Endothelial cell of umbilical vein (primary cell): ENCODE data around the gene MTMR3. TPM values are rescaled to one million over a fixed set of nuclear protein-coding genes. Genes with fewer than 3 reads are reported as not detected.

ENCODE experiments used
- BruUV-seq: library from RNA; stranded (reverse); fragments of 400-500 nt; replicated peaks from 2 replicates; lab custom pipeline; 2021; lab: Mats Ljungman, UMichigan
- CTCF ChIA-PET: fragments of 300-600, 350-600 bp; sonication (Branson Sonifier 250); formaldehyde crosslinking; loops from one replicate; lab custom pipeline; 2021; ENCODE audit warnings: antibody characterized with exemption, inconsistent platforms; lab: Charles Lee
- POLR2A ChIA-PET: fragments of 300-600, 350-600 bp; sonication (Branson Sonifier 250); formaldehyde crosslinking; loops from one replicate; lab custom pipeline; 2021; ENCODE audit warnings: antibody characterized with exemption, inconsistent platforms; lab: Charles Lee
- DNase-seq: peaks from one replicate; pipeline ENCODE4 v3.0.0-alpha.2; 2011; ENCODE audit warnings: low read depth, low spot score
- FAIRE-seq: peaks from 2 replicates; lab custom pipeline; 2011; peaks lifted over from hg19 to GRCh38; lab: Jason Lieb, UNC
- H2AFZ ChIP-seq: 2 replicates; pipeline ENCODE4 v1.6.0; 2012; ENCODE audit warnings: low read depth, low read length, control low read depth, inconsistent platforms
- H3K27ac ChIP-seq: 2 replicates; pipeline ENCODE4 v1.5.1; 2011; ENCODE audit warnings: low read depth, mild to moderate bottlenecking, control low read depth, low read length, moderate library complexity; ENCODE audit not compliant: insufficient read depth
- H3K27me3 ChIP-seq, 2 experiments: 2 replicates each; pipeline versions ENCODE4 v1.6.0 to v1.6.1; 2011; ENCODE audit warnings: low read length in 2 of 2, mixed read lengths in 1 of 2; ENCODE audit not compliant: control insufficient read depth in 2 of 2, insufficient read depth in 2 of 2
- H3K36me3 ChIP-seq, 2 experiments: 2 replicates in 1 of 2; 3 replicates in 1 of 2; pipeline ENCODE4 v1.5.1; 2011; ENCODE audit warnings: low read length in 2 of 2, mild to moderate bottlenecking in 1 of 2, moderate library complexity in 1 of 2; ENCODE audit not compliant: control insufficient read depth in 2 of 2, insufficient read depth in 2 of 2; ENCODE audit errors: extremely low read depth in 1 of 2
- H3K4me1 ChIP-seq: 3 replicates; pipeline ENCODE4 v1.5.1; 2011; ENCODE audit warnings: mild to moderate bottlenecking, low read length; ENCODE audit not compliant: control insufficient read depth, insufficient read depth; ENCODE audit errors: extremely low read depth
- H3K4me2 ChIP-seq: 2 replicates; pipeline ENCODE4 v1.6.1; 2011; ENCODE audit warnings: low read length, control low read depth, mixed read lengths; ENCODE audit not compliant: insufficient read depth
- H3K4me3 ChIP-seq, 3 experiments: fragments of 200-600 bp in 1 of 3; sonication (generic), shearing (Covaris generic) in 1 of 3; replicated peaks in 1 of 3; 2 replicates each; pipeline ENCODE4 v1.5.1; 2011 to 2016; ENCODE audit warnings: control low read depth in 3 of 3, low read length in 3 of 3, mild to moderate bottlenecking in 2 of 3, inconsistent platforms in 1 of 3, low read depth in 1 of 3, moderate library complexity in 1 of 3; ENCODE audit not compliant: insufficient read depth in 1 of 3
- H3K79me2 ChIP-seq: 2 replicates; pipeline ENCODE4 v1.6.0; 2012; ENCODE audit warnings: low read length, inconsistent platforms; ENCODE audit not compliant: control insufficient read depth, insufficient read depth
- H3K9ac ChIP-seq: replicated peaks from 2 replicates; pipeline ENCODE3; 2011; ENCODE audit warnings: low read length, control low read depth; ENCODE audit not compliant: insufficient read depth; ENCODE audit errors: extremely low read depth
- H3K9me1 ChIP-seq: replicated peaks from 3 replicates; pipeline ENCODE4 v1.6.0; 2011; ENCODE audit warnings: mild to moderate bottlenecking, low read length; ENCODE audit not compliant: control insufficient read depth, insufficient read depth; ENCODE audit errors: extremely low read depth
- H3K9me3 ChIP-seq: replicated peaks from 2 replicates; pipeline ENCODE4 v1.5.1; 2012; ENCODE audit warnings: low read length, inconsistent platforms; ENCODE audit not compliant: control insufficient read depth, insufficient read depth
- H4K20me1 ChIP-seq: replicated peaks from 2 replicates; pipeline ENCODE3; 2011; ENCODE audit warnings: mild to moderate bottlenecking, low read length; ENCODE audit not compliant: control insufficient read depth, insufficient read depth; ENCODE audit errors: extremely low read depth
- EZH2 ChIP-seq: IDR thresholded peaks from 2 replicates; pipeline ENCODE4 v1.6.1; 2012; ENCODE audit warnings: borderline replicate concordance, low read depth, mild to moderate bottlenecking, moderate library complexity, low read length, inconsistent platforms; ENCODE audit not compliant: severe bottlenecking
- FOS ChIP-seq: IDR thresholded peaks from 2 replicates; pipeline ENCODE4 v1.6.1; 2011; ENCODE audit warnings: mild to moderate bottlenecking, low read length, moderate library complexity, borderline replicate concordance; ENCODE audit not compliant: insufficient read depth
- GATA2 ChIP-seq: IDR thresholded peaks from 2 replicates; pipeline ENCODE4 v1.7.0; 2011; ENCODE audit warnings: low read depth, mild to moderate bottlenecking, moderate library complexity, mixed read lengths, low read length; ENCODE audit not compliant: insufficient read length, insufficient read depth
- JUN ChIP-seq: IDR thresholded peaks from 2 replicates; pipeline ENCODE4 v1.6.1; 2011; ENCODE audit warnings: borderline replicate concordance, low read depth; ENCODE audit not compliant: insufficient read length, insufficient read depth
- MYC ChIP-seq: IDR thresholded peaks from one replicate; pipeline ENCODE4 v1.6.1; 2011; ENCODE audit warnings: mild to moderate bottlenecking, low read depth, low read length
- POLR2A ChIP-seq: IDR thresholded peaks from 2 replicates; pipeline ENCODE4 v1.6.1; 2012; ENCODE audit warnings: low read depth, mild to moderate bottlenecking, control low read depth, low read length
- POLR2AphosphoS5 ChIP-seq: IDR thresholded peaks from 2 replicates; pipeline ENCODE4 v1.6.1; 2012; ENCODE audit warnings: low read depth, mild to moderate bottlenecking, control low read depth, low read length, moderate library complexity; ENCODE audit not compliant: insufficient read depth
- dilution Hi-C: fragments of 300-500 bp; cut with MboI; formaldehyde crosslinking; loops from one replicate; pipeline ENCODE4 v1.15.0; 2019; ENCODE audit warnings: low sequenced_read_pairs; ENCODE audit not compliant: extremely low pct_ligation_motif_present
- intact Hi-C: fragments of 100-400 bp; cut with micrococcal nuclease; formaldehyde crosslinking; loops from one replicate; pipeline ENCODE4 v1.10.0; 2022
- polyA plus RNA-seq, 4 experiments: library from polyadenylated mRNA; depleted of rRNA in 3 of 4; stranded (reverse) in 3 of 4; unstranded in 1 of 4; fragments of >200 nt; gene quantifications; 2 replicates each; pipeline versions ENCODE4 v1.2.1 to v1.2.3, GENCODE V29; 2011 to 2012; ENCODE audit warnings: missing spikeins in 1 of 4
- total RNA-seq: library from RNA; stranded (reverse); gene quantifications from 2 replicates; pipeline ENCODE4 v1.2.3, GENCODE V29; 2021
- TF ChIP-seq, protein P1 (sequence below), 2 donors: IDR thresholded peaks; 1 replicate in 1 of 2; 2 replicates in 1 of 2; pipeline ENCODE4 v1.5.1; 2011; ENCODE audit warnings: low read length in 2 of 2, mild to moderate bottlenecking in 2 of 2, moderate library complexity in 2 of 2, control low read depth in 1 of 2, inconsistent platforms in 1 of 2, low read depth in 1 of 2; ENCODE audit not compliant: insufficient read depth in 1 of 2; ENCODE audit errors: extremely low read depth in 1 of 2
- TF ChIP-seq, protein P2 (sequence below): IDR thresholded peaks from 2 replicates; pipeline ENCODE4 v1.6.1; 2011; ENCODE audit not compliant: insufficient read depth, insufficient read length

Gene MTMR3
- total and polyA plus RNA-seq, 2 donors (not counting 3 experiments of a cell fraction or from before 2014, with no cell fraction given), result 30.1 to 36.5 TPM

- no peaks in the 10 kb centered on the region for H3K9me3 ChIP-seq
- H3K79me2 ChIP-seq, result no peaks in the 10 kb centered on the region
- H3K36me3 ChIP-seq, result peaks cover 8 to 31% of the 10 kb centered on the region in 2 experiments
- TSS peak; percentile 25 for BruUV-seq
- H3K9ac ChIP-seq, result no peak overlapping the region
- H2AFZ ChIP-seq, result no peak overlapping the region
- no peaks in the 10 kb centered on the region for H4K20me1 ChIP-seq
- no peaks in the 10 kb centered on the region for H3K9me1 ChIP-seq
- no peaks in the 10 kb centered on the region for H3K4me1 ChIP-seq
- ChIA-PET POLR2A (no interaction called here), CTCF (interaction anchor here (1.3 kb wide), 1 partner anchor 83 kb away, joined by 3 read pairs; no protein-coding TSS in a partner anchor)
- H3K27me3 ChIP-seq, result no peaks in the 10 kb centered on the region
- H3K4me3 ChIP-seq, result no peak overlapping the region
- dilution Hi-C loops (no loop called here), intact Hi-C loops (no loop called here)
- DNase-seq (no peak), FAIRE-seq (no peak)
- TF ChIP-seq MYC (no peak), GATA2 (no peak), FOS (no peak), JUN (no peak), POLR2AphosphoS5 (no peak), POLR2A (no peak), EZH2 (no peak)
- TF ChIP-seq, protein P1, sequence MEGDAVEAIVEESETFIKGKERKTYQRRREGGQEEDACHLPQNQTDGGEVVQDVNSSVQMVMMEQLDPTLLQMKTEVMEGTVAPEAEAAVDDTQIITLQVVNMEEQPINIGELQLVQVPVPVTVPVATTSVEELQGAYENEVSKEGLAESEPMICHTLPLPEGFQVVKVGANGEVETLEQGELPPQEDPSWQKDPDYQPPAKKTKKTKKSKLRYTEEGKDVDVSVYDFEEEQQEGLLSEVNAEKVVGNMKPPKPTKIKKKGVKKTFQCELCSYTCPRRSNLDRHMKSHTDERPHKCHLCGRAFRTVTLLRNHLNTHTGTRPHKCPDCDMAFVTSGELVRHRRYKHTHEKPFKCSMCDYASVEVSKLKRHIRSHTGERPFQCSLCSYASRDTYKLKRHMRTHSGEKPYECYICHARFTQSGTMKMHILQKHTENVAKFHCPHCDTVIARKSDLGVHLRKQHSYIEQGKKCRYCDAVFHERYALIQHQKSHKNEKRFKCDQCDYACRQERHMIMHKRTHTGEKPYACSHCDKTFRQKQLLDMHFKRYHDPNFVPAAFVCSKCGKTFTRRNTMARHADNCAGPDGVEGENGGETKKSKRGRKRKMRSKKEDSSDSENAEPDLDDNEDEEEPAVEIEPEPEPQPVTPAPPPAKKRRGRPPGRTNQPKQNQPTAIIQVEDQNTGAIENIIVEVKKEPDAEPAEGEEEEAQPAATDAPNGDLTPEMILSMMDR (IDR thresholded peaks at IDR 0.05; ENCODE audit: extremely low read depth in 1 of 2, insufficient read depth in 1 of 2, low read depth in 1 of 2, low read length in 2 of 2), result no peak
- TF ChIP-seq, protein P2, sequence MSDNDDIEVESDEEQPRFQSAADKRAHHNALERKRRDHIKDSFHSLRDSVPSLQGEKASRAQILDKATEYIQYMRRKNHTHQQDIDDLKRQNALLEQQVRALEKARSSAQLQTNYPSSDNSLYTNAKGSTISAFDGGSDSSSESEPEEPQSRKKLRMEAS, result no peak
- no peak overlapping the region for H3K27ac ChIP-seq
- H3K4me2 ChIP-seq, result no peak overlapping the region
These were observed 144.2 kb downstream of the MTMR3 start for GRCh38 chr22:30027169-30027568.
